HepG2 (cell line): ENCODE data around the gene CMIP. TPM values are rescaled to one million over a fixed set of nuclear protein-coding genes. Genes with fewer than 3 reads are reported as not detected.

Experiments
- ATAC-seq: fragments of 200-7000 bp; cut with Tn5 transposase; 3 replicates; pipeline ENCODE4 v1.9.1; 2020; ENCODE audit warnings: mild to moderate bottlenecking, moderate library complexity
- BruUV-seq: library from RNA; stranded (reverse); fragments of 400-500 nt; replicated peaks from 2 replicates; lab custom pipeline; 2021; lab: Mats Ljungman, UMichigan
- CTCF ChIA-PET: fragments of 300-600 bp; formaldehyde crosslinking; extraction: SDS; loops from one replicate; lab custom pipeline; 2021; ENCODE audit warnings: low total read pairs, inconsistent platforms, low intra/inter-chr PET ratio; lab: Yijun Ruan, JAX
- POLR2A ChIA-PET: fragments of 350-600 bp; sonication (Branson Sonifier 250); formaldehyde crosslinking; loops from one replicate; lab custom pipeline; 2020; ENCODE audit warnings: antibody characterized with exemption, inconsistent platforms; lab: Yijun Ruan, JAX
- DNase-seq: peaks from one replicate; pipeline ENCODE4 v3.0.0-alpha.2; 2015; ENCODE audit warnings: low spot score
- FAIRE-seq: peaks from 3 replicates; lab custom pipeline; 2011; peaks lifted over from hg19 to GRCh38; lab: Jason Lieb, UNC
- H2AFZ ChIP-seq: one replicate; pipeline ENCODE4 v1.6.1; 2011; ENCODE audit warnings: low read length, inconsistent platforms
- H3K27ac ChIP-seq: fragments of 300-600 bp; 3 replicates; pipeline ENCODE4 v1.8.0; 2011; ENCODE audit warnings: mixed run types, mild to moderate bottlenecking, mixed read lengths, low read length, inconsistent platforms; ENCODE audit not compliant: insufficient read depth; ENCODE audit errors: extremely low read length
- H3K27me3 ChIP-seq, 2 experiments: fragments of 200-600 bp in 1 of 2; 2 replicates in 1 of 2; 3 replicates in 1 of 2; pipeline versions ENCODE4 v1.6.0 to v1.8.0; 2011; ENCODE audit warnings: low read length in 2 of 2, mild to moderate bottlenecking in 2 of 2, moderate library complexity in 2 of 2, inconsistent platforms in 1 of 2; ENCODE audit not compliant: insufficient read depth in 2 of 2, control insufficient read depth in 1 of 2
- H3K36me3 ChIP-seq, 2 experiments: fragments of 200-600 bp in 1 of 2; replicated peaks in 1 of 2; 2 replicates in 1 of 2; 3 replicates in 1 of 2; pipeline versions ENCODE4 v1.5.1 to v1.8.0; 2011; ENCODE audit warnings: low read length in 2 of 2, inconsistent platforms in 1 of 2; ENCODE audit not compliant: insufficient read depth in 2 of 2, control insufficient read depth in 1 of 2
- H3K4me1 ChIP-seq: 2 replicates; pipeline ENCODE4 v1.5.1; 2012; ENCODE audit warnings: low read length, inconsistent platforms; ENCODE audit not compliant: insufficient read depth
- H3K4me2 ChIP-seq: 2 replicates; pipeline ENCODE4 v1.6.0; 2011; ENCODE audit warnings: low read depth, low read length, inconsistent platforms
- H3K4me3 ChIP-seq, 3 experiments: fragments of 200-600 bp in 1 of 3; sonication (generic), shearing (Covaris generic) in 1 of 3; replicated peaks in 1 of 3; 2 replicates each; pipeline ENCODE4 v1.5.1; 2011 to 2016; ENCODE audit warnings: low read length in 3 of 3, inconsistent platforms in 2 of 3, low read depth in 2 of 3, mild to moderate bottlenecking in 2 of 3, control low read depth in 1 of 3, mixed read lengths in 1 of 3; ENCODE audit not compliant: insufficient read depth in 1 of 3
- H3K79me2 ChIP-seq: one replicate; pipeline ENCODE4 v1.6.1; 2011; ENCODE audit warnings: low read length, inconsistent platforms; ENCODE audit not compliant: insufficient read depth
- H3K9ac ChIP-seq: 2 replicates; pipeline ENCODE4 v1.6.0; 2011; ENCODE audit warnings: mild to moderate bottlenecking, low read depth, low read length, inconsistent platforms; ENCODE audit not compliant: insufficient read depth
- H3K9me3 ChIP-seq: 2 replicates; pipeline ENCODE4 v1.5.1; 2012; ENCODE audit warnings: mild to moderate bottlenecking, low read length
- H4K20me1 ChIP-seq: 2 replicates; pipeline ENCODE4 v1.6.0; 2011; ENCODE audit warnings: inconsistent platforms, mild to moderate bottlenecking, low read length, moderate library complexity; ENCODE audit not compliant: insufficient read depth
- MIER3 ChIP-seq: IDR thresholded peaks from 2 replicates; pipeline ENCODE4 v1.6.1; 2016; ENCODE audit warnings: missing compliant biosample characterization, borderline replicate concordance
- ZBTB7A ChIP-seq: sonication (generic); formaldehyde crosslinking; IDR thresholded peaks from 2 replicates; pipeline ENCODE4 v1.8.0; 2022; ENCODE audit warnings: mild to moderate bottlenecking, missing genetic modification reagents
- ZNF260 ChIP-seq: sonication (generic); formaldehyde crosslinking; IDR thresholded peaks from 2 replicates; pipeline ENCODE4 v1.4.0; 2020; ENCODE audit warnings: missing genetic modification reagents, low read depth, mild to moderate bottlenecking, borderline replicate concordance
- ZNF572 ChIP-seq: sonication (generic); formaldehyde crosslinking; IDR thresholded peaks from 2 replicates; pipeline ENCODE4 v1.5.1; 2020; ENCODE audit warnings: mild to moderate bottlenecking, missing genetic modification reagents
- ZNF766 ChIP-seq: sonication (generic); formaldehyde crosslinking; IDR thresholded peaks from 2 replicates; pipeline ENCODE4 v1.5.0; 2020; ENCODE audit warnings: missing genetic modification reagents, borderline replicate concordance
- ZNF782 ChIP-seq: sonication (generic); formaldehyde crosslinking; IDR thresholded peaks from 2 replicates; pipeline ENCODE4 v1.4.0; 2020; ENCODE audit warnings: missing genetic modification reagents, mild to moderate bottlenecking, borderline replicate concordance
- WGBS: methylation state at CpG from one replicate; pipeline ENCODE4 v1.1.6; 2017; ENCODE audit warnings: low lambda C conversion rate; 5-methylcytosine and 5-hydroxymethylcytosine counted together
- in situ Hi-C: cut with HindIII; loops from 2 replicates; pipeline ENCODE4 v1.10.0; 2017; ENCODE audit warnings: low pct_unique_long_range_greater_than_20kb; ENCODE audit not compliant: extremely low pct_ligation_motif_present
- intact Hi-C: fragments of 100-400 bp; cut with micrococcal nuclease; formaldehyde crosslinking; loops from one replicate; pipeline ENCODE4 v1.10.0; 2022; ENCODE audit not compliant: unreplicated experiment
- polyA plus RNA-seq, 8 experiments: library from polyadenylated mRNA; depleted of rRNA in 3 of 8; stranded (reverse) in 7 of 8; unstranded in 1 of 8; fragments of >200 nt; fragmentation: Illumina TruSeq in 4 of 8; extraction: Trizol in 4 of 8; gene quantifications; 2 replicates each; pipeline versions ENCODE4 v1.2.1 to v1.2.3, GENCODE V29; 2011 to 2016; ENCODE audit warnings: low read depth in 4 of 8, missing spikeins in 1 of 8, mixed read lengths in 1 of 8; ENCODE audit not compliant: insufficient read depth in 1 of 8
- total RNA-seq, 5 experiments: library from RNA; depleted of rRNA; stranded (reverse); fragments of >200 nt; fragmentation: Illumina TruSeq; extraction: Trizol; gene quantifications; 2 replicates each; pipeline ENCODE4 v1.2.3, GENCODE V29; 2016; ENCODE audit warnings: low read depth in 1 of 5
- TF ChIP-seq, protein P1 (sequence below): IDR thresholded peaks from 2 replicates; pipeline ENCODE4 v1.6.1; 2016; ENCODE audit warnings: control low read depth

CMIP gene
- total and polyA plus RNA-seq, 2 of the 13 experiments (the other 11 are each of a cell fraction or from before 2014, with no cell fraction given), result 10.9 to 18.1 TPM

DNA sequence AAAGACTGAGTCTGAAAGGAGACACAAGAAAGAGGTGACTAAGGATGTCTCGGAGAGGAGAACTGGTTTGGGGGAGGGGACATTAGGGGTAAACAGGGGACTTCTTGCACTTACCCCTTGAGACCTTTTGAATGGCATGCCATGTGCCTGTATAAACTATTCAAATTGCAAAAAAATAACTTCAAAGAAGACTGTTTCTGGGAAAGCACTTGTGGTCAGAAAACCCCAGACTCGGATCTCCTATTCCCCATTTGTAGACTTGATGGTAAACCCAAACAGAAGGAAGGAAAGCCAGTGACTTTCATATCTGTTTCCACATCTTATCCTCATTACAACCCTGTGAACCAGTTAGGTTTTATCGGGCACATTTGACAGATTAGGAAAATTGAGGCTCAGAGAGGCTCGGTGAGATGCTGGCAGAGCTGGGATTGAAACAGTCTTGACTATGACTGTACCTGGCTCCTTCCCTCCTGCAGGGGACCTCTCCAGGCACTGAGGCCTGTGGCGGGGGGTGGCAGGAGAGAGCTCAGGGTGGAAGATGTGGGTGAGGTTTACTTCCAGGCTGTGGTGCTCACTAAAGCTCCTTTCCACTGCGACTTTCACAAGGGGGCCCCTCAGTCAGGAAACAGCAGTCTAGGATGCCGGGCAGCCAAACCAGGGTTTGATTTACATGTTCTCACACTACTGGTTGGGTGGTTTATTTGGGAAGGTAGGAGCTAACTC lies 304.0 kb downstream of the CMIP start:
- H3K27ac ChIP-seq, result no peak overlapping the region
- H3K4me2 ChIP-seq, result no peak overlapping the region
- intact Hi-C loops, result no loop called here
- FAIRE-seq (no peak), ATAC-seq (0 out of 3 replicates have a peak, but pooled peaks have one; percentile 10), DNase-seq (no peak)
- POLR2A ChIA-PET, result no interaction called here
- no peak for TF ChIP-seq ZNF260 (CRISPR knock-in tag)
- TF ChIP-seq, protein P1, sequence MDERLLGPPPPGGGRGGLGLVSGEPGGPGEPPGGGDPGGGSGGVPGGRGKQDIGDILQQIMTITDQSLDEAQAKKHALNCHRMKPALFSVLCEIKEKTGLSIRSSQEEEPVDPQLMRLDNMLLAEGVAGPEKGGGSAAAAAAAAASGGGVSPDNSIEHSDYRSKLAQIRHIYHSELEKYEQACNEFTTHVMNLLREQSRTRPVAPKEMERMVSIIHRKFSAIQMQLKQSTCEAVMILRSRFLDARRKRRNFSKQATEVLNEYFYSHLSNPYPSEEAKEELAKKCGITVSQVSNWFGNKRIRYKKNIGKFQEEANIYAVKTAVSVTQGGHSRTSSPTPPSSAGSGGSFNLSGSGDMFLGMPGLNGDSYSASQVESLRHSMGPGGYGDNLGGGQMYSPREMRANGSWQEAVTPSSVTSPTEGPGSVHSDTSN, result no peak
- no peak for TF ChIP-seq ZNF572 (CRISPR knock-in tag)
- no peak for TF ChIP-seq ZNF782 (CRISPR knock-in tag)
- TF ChIP-seq MIER3 (CRISPR knock-in tag), result no peak
- no peak for TF ChIP-seq ZNF766
- TF ChIP-seq ZBTB7A, result no peak
- H3K27me3 ChIP-seq, result peaks cover 0 to 6% of the 10 kb centered on the region in 2 experiments; a peak in 3 of 5 replicates
- BruUV-seq, result no TSS peak
- H3K36me3 ChIP-seq, result no peaks in the 10 kb centered on the region
- WGBS, result 35% methylated on average over 7 of the region's 7 CpGs
- CTCF ChIA-PET, result no interaction called here
- in situ Hi-C loops, result loop anchor here (25.0 kb wide), 1 partner anchor 711 kb away; the partner anchor contains the start of gene ATMIN
- H3K4me3 ChIP-seq, result no peak overlapping the region
- no peaks in the 10 kb centered on the region for H3K9me3 ChIP-seq
- H2AFZ ChIP-seq, result no peak overlapping the region
- no peaks in the 10 kb centered on the region for H4K20me1 ChIP-seq
- no peak overlapping the region for H3K9ac ChIP-seq
- H3K4me1 ChIP-seq, result peaks cover 23% of the 10 kb centered on the region
- no peaks in the 10 kb centered on the region for H3K79me2 ChIP-seq
